Measurements from ENCODE around the gene CHST6.
"Not testable (repeated sequence)": the region's sequence is repeated elsewhere in the genome, so short reads cannot be mapped to it uniquely, and the experiment has no call there.

- not testable (repeated sequence) for TF ChIP-seq EZH2 (IDR thresholded peaks at IDR 0.05); POLR2AphosphoS5 (IDR thresholded peaks at IDR 0.05; ENCODE audit: borderline replicate concordance, low read depth, low read length)
Observed at GRCh38 chr16:75424105-75424762, 71.0 kb downstream of the CHST6 start.
